HG03521 (cell line): ENCODE measurements around the gene ADARB2.

Experiments used
- ATAC-seq: cut with Tn5 transposase; IDR thresholded peaks from one replicate; pipeline ENCODE4 v1.9.1; 2021; ENCODE audit warnings: mild to moderate bottlenecking, moderate library complexity; ENCODE audit not compliant: unreplicated experiment

The ADARB2 gene

GRCh38 chr10:1509011-1509530, 228.3 kb downstream of the ADARB2 start:
- ATAC-seq: no peak

GRCh38 chr10:1508096-1508495, 229.2 kb downstream of the ADARB2 start:
- ATAC-seq: no peak

DNA sequence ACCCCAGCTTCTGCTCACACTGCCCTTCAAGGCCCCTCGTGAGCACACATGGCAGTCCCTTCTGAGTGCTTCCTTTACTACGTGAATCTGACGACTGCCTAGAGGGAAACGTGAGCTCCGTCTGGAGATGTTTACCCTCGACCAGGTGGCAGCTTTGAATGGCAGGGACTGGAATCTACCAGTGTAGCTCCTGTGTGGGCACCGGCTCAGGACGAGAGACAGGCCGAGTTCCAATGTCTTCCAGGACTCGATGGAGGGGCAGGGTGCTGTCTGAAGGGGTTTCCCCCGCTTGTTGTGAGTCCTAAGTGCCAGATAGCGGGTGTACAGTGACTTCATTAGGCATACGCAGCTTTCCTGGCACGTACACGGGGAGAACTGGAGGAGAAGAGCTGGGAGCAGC, 229.9 kb downstream of the ADARB2 start:
- ATAC-seq: no peak

DNA sequence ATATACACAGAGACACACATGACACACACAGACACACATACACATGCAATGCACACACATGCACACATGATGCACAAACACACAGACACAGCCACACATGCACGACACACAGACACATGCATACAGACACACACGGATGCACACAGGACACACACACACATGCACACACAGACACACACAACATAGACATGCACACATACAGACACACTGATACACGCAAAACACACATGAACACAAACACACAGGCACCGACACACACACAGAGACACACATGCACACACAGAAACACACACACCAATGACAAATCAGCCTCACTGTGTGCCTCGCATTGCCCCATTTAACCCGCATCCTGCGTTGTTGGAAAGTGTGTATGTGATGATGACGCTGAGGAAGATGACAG, 232.4 kb downstream of the ADARB2 start:
- ATAC-seq: no peak

GRCh38 chr10:1504286-1504685, 233.0 kb downstream of the ADARB2 start:
- no peak for ATAC-seq

- ATAC-seq: no peak
Measured at GRCh38 chr10:1502451-1502850, 234.9 kb downstream of the ADARB2 start.

GRCh38 chr10:1499359-1499957, 237.9 kb downstream of the ADARB2 start:
- ATAC-seq: no peak

DNA sequence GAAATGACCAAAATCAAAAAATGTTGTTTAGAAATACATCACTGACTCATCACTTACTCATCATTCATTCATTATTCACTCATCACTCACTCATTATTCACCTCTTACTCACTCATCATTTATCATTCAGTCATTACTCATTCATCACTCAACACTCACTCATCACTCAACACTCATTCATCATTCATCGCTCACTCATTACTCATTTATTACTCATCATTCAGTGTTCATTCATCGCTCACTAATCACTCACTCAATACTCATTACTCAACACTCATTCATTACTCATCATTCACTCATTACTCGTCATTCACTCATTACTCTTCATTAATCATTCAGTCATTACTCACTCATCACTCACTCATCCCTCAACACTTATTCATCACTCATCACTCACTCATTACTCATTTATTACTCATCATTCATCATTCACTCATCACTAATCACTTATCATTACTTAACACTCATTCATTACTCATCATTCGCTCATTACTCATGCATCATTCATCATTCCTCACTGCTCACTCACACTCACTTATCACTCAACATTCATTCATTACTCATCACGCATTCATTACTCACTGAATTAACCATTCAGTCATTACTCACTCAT, 238.5 kb downstream of the ADARB2 start:
- no peak for ATAC-seq

DNA sequence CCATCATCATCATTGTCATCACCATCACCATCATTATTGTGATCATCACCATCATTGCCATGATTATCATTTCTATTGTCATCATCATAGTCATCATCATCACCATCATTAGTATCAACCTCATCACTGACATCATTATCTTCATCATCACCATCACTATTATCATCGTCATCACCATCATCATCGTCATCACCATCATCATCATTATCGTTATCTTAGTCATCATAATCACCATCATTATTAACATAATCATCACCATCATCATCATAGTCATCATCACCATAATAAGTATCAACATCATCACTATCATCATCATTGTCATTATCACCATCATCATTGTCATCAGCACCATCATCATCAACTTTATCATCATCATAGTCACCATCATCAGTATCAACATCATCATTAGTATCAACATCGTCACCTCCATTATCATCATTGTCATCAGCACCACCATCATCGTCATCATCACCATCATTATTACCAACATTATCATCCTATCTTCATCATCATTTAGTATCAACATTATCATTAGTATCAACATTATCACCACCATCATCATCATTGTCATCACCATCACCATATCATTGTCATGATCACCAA, 241.3 kb downstream of the ADARB2 start:
- no peak for ATAC-seq

- ATAC-seq: no peak
Measured at GRCh38 chr10:1492641-1493040, 244.7 kb downstream of the ADARB2 start.

- no peak for ATAC-seq
Measured at GRCh38 chr10:1491901-1492300, 245.4 kb downstream of the ADARB2 start.

DNA sequence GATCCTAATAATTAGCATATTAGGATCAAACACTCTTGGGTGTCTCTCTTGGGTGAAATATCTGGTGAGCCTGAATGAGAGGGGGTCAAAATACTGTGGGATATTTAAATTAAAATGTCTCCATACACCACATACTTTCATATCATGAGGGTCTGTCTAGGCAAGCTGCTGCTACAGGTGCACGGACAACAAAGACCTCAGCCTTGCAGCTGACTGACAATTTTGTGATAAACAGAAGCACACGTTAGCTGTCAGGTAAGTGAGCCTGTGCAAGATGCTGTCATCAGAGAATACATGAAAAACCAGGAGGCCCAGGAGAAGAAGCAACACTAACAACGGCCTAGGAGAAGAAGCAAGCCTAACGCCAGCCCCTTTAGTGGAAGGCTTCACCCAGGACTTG, 247.5 kb downstream of the ADARB2 start:
- ATAC-seq: no peak

DNA sequence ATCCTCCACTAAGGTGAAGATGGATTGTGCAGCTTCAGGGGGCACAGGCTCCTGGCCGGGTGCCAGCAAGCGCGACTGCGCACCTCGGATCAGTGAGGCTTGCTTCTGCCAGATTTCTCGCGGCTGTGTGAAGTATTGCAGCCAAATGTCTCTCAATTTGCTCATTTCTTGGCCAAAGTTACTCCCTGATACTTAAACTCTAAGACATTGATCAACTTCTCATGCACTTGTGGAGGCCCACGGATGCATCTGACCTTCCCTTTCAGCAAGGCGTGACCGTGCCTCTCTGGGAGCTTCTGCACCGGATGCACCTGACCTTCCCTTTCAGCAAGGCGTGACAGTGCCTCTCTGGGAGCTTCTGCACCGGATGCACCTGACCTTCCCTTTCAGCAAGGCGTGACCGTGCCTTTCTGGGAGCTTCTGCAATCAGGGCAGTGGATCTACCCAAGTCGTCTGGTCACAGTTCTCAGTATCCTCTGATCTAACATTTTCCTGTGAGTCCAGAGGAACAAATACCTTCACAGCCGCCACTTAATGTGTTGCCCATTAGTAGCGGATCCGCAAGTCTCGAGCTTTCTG, 248.3 kb downstream of the ADARB2 start:
- ATAC-seq: peak; percentile 96

GRCh38 chr10:1486841-1487687, 250.3 kb downstream of the ADARB2 start:
- ATAC-seq: no peak

DNA sequence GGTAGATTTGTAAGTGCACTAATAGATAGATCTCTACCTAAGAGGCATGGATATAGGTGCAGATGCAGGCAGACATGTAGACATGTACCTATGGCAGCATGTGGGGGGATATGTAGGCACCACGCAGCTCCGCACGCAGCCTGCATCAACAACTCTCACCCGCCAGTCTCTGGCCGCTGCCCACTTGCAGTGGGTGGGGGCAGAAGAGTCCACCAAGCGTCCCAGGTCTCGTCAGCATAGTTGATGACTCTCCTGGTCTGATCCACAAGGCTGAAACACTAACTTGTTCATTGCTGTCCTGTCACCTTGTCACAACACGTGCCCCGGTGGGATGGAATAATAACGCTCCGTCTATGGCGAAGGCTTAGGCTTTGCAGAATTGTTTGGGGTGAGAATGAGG, 252.0 kb downstream of the ADARB2 start:
- ATAC-seq: no peak

GRCh38 chr10:1483826-1484225, 253.5 kb downstream of the ADARB2 start:
- ATAC-seq: no peak

DNA sequence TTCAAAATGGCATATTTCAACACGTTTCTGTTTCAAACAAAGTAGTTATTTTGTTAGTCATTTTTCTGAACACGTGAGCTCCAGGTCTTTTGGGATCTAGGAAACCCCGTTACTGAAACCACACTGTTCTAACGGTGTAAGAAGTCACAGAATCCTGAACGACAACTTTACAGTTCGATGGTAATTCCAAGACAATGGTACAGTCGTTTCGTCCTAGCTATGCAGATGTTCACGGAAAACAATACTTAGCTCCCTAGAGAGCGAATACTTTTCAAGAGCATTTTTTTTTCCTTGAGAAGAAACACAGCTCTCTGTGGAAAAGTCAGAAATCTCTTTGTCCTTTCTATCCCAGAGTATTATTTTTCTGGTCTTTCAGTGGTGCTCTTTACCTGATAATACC, 254.1 kb downstream of the ADARB2 start:
- no peak for ATAC-seq

- ATAC-seq: no peak
Measured at GRCh38 chr10:1477578-1477977, 259.7 kb downstream of the ADARB2 start.

- ATAC-seq: no peak
Measured at GRCh38 chr10:1476455-1476803, 260.9 kb downstream of the ADARB2 start.

GRCh38 chr10:1475771-1476454, 261.4 kb downstream of the ADARB2 start:
- no peak for ATAC-seq
